Measurements from ENCODE around the gene TMED5. TPM values are rescaled to one million over a fixed set of nuclear protein-coding genes. Genes with fewer than 3 reads are reported as not detected.

The TMED5 gene
- total RNA-seq, 1 donor from 2014 or later: 40.1 TPM

DNA sequence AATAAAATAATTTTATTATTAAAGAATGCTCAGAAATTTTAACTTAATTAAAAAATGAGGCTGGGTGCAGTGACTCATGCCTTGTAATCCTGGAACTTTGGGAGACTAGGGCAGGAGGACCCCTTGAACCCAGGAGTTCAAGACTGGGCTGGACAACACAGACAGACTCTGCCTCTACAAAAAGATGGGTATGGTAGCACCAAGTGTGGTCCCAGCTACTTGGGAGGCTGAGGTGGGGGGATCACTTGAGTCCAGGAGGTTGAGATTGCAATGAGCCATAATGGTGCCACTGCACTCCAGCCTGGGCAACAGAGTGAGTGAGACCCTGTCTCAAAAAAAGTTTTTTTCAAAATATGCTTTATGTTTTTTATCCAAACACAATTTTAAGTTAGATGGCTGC is 25.3 kb downstream of the TMED5 start:
- DNase-seq (ENCODE audit: low read depth): no peak

DNA sequence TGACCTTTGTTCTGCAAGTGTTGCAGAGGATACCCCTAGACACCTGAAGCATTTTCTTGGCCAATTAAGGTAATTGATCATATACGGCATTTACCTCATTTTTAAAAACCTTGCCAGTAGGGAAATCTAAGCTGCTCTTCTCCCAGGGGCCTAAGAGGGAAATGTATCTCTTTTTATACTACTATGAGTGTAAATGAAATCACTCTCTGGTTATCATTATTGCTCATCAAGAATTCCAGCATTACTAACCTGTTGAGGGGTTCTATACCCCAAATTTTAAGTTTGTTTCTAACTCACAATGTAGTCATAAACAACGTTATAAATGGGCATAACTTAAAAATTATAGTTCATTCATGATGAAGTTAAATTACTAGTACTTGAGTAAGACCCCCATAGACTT is 27.4 kb downstream of the TMED5 start:
- DNase-seq (ENCODE audit: low read depth): no peak
- no peak overlapping the region for H3K4me3 ChIP-seq (ENCODE audit: low read depth, low read length)
- TF ChIP-seq, protein P1, sequence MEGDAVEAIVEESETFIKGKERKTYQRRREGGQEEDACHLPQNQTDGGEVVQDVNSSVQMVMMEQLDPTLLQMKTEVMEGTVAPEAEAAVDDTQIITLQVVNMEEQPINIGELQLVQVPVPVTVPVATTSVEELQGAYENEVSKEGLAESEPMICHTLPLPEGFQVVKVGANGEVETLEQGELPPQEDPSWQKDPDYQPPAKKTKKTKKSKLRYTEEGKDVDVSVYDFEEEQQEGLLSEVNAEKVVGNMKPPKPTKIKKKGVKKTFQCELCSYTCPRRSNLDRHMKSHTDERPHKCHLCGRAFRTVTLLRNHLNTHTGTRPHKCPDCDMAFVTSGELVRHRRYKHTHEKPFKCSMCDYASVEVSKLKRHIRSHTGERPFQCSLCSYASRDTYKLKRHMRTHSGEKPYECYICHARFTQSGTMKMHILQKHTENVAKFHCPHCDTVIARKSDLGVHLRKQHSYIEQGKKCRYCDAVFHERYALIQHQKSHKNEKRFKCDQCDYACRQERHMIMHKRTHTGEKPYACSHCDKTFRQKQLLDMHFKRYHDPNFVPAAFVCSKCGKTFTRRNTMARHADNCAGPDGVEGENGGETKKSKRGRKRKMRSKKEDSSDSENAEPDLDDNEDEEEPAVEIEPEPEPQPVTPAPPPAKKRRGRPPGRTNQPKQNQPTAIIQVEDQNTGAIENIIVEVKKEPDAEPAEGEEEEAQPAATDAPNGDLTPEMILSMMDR (conservative IDR thresholded peaks at IDR 0.05; ENCODE audit: low read depth, low read length): no peak

More for the DNA sequence above, 25.3 kb downstream of the TMED5 start:
- TF ChIP-seq, protein P1 (conservative IDR thresholded peaks at IDR 0.05; ENCODE audit: low read depth, low read length): no peak
- no peak overlapping the region for H3K4me3 ChIP-seq (ENCODE audit: low read depth, low read length)

DNA sequence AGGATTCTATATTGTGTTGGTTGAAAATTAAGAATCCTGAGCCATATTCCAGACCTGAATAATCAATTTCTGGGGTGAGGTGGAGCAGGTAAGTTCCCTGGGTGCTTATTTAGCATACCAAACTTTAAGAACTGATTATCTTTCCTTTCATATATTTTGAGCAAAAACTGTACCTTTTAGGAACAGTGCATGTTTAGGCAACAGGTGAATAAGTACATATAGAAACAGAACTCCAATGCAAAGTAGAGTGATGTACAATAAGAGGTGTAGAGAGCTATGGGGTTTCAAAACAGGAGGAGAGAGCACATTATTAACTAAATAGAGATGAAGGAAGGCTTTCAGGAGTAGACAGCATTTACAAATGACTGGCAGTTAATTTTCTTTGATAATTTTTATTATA is 28.7 kb downstream of the TMED5 start:
- TF ChIP-seq, protein P1 (conservative IDR thresholded peaks at IDR 0.05; ENCODE audit: low read depth, low read length): no peak
- no peak for DNase-seq (ENCODE audit: low read depth)
- H3K4me3 ChIP-seq (ENCODE audit: low read depth, low read length): no peak overlapping the region

DNA sequence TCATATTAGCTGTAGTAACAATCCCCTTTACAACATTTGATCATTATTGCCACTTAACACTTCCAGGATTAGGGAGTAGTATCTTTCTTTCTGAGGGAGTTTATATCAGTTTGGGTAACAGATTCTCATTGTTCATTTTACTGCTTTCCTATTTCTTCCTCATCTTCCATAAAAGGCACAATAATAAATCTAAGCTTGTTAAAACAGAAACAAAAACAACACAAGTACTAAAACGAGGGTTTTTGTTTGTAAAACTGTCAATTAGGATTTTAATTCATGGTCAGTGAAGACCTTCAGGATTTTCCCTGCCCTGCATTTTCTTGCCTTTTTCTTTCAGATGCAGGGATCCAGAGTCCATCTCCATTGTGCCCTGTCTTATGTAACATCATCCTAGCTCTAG is 29.5 kb downstream of the TMED5 start:
- no peak for DNase-seq (ENCODE audit: low read depth)
- TF ChIP-seq, protein P1 (conservative IDR thresholded peaks at IDR 0.05; ENCODE audit: low read depth, low read length): no peak
- H3K4me3 ChIP-seq (ENCODE audit: low read depth, low read length): no peak overlapping the region

DNA sequence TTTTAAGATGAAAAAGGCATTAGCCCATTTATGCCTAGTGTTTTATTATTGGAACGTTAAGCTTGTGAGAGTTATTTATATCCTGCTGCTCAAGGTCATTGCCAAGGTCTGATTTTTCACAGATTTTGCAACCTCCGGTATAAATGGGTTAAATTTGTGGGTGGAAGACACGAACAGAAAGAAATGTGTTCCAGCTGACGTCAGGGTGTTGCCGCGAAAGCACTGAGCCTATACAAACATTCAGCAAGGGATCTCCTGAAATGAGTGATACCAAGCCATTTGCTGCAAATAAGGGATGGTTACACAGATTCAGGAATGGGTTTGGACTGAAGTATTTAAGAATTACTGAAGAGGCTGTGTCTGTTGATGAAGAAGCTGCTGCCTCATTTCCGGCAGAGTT is 32.2 kb downstream of the TMED5 start:
- TF ChIP-seq, protein P1 (conservative IDR thresholded peaks at IDR 0.05; ENCODE audit: low read depth, low read length): no peak

DNA sequence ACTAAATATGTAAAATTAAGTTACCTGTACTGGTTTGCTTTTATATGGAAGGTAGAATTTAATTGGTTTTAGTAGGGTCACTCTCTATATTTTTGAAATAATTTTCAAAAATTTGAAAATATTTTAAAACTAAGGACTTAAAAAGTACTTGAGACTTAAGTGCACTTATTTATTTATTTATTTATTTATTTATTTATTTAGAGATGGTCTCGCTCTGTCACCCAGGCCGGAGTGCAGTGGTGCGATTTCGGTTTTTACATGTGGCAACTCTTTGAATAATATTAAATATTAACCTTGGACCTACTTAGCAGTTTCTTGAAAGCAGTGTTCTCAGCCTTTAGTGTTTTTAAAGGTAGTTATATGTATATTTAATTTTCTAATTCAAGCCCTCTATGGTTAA is 36.4 kb downstream of the TMED5 start:
- no peak for DNase-seq (ENCODE audit: low read depth)
- TF ChIP-seq, protein P1 (conservative IDR thresholded peaks at IDR 0.05; ENCODE audit: low read depth, low read length): no peak
- no peak overlapping the region for H3K4me3 ChIP-seq (ENCODE audit: low read depth, low read length)

More for the DNA sequence above, 32.2 kb downstream of the TMED5 start:
- H3K4me3 ChIP-seq (ENCODE audit: low read depth, low read length): no peak overlapping the region
- DNase-seq (ENCODE audit: low read depth): no peak

DNA sequence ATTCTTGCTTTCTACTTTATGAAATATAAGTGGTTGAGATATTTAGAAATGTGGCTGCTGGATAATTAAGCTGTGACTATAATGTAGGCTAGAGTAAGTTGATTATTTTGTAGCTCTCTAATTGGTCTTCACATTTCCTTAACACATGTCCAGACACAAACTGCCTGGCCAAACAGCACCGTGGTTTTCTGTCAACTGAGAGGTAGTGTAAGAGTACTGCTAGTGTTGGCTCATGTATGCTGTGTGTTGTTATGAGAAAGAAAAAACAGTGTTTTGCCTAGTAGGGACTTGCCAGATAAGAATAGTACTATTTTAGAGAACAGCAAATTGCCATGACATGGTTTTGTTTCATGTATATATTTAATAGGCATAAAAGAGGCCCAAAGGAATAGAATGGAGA is 37.1 kb downstream of the TMED5 start:
- DNase-seq (ENCODE audit: low read depth): no peak

More for the DNA sequence above, 37.1 kb downstream of the TMED5 start:
- H3K4me3 ChIP-seq (ENCODE audit: low read depth, low read length): no peak overlapping the region
- TF ChIP-seq, protein P1 (conservative IDR thresholded peaks at IDR 0.05; ENCODE audit: low read depth, low read length): no peak
